Measurements from ENCODE around the gene DCAF15. TPM values are rescaled to one million over a fixed set of nuclear protein-coding genes. Genes with fewer than 3 reads are reported as not detected.

The DCAF15 gene
- total RNA-seq, 1 donor from 2014 or later, result 23.7 TPM

- no peak overlapping the region for H3K4me3 ChIP-seq (ENCODE audit: low read depth, low read length)
- TF ChIP-seq CTCF (IDR thresholded peaks at IDR 0.05; ENCODE audit: insufficient read depth, low read length, poor library complexity, severe bottlenecking), result no peak
- no peaks in the 10 kb centered on the region for H3K36me3 ChIP-seq (ENCODE audit: control insufficient read depth, insufficient read depth, low read length)
- no peaks in the 10 kb centered on the region for H3K27me3 ChIP-seq (ENCODE audit: control insufficient read depth, insufficient read depth, low read length)
- no peak for DNase-seq (ENCODE audit: low read depth)
Observed at GRCh38 chr19:13980340-13980739, 28.0 kb downstream of the DCAF15 start.

- no peak for TF ChIP-seq CTCF (IDR thresholded peaks at IDR 0.05; ENCODE audit: insufficient read depth, low read length, poor library complexity, severe bottlenecking)
Observed at GRCh38 chr19:13981021-13981420, 28.7 kb downstream of the DCAF15 start.

GRCh38 chr19:13981467-13981866 is 29.2 kb downstream of the DCAF15 start:
- H3K36me3 ChIP-seq (ENCODE audit: control insufficient read depth, insufficient read depth, low read length), result no peaks in the 10 kb centered on the region
- no peak for TF ChIP-seq CTCF (IDR thresholded peaks at IDR 0.05; ENCODE audit: insufficient read depth, low read length, poor library complexity, severe bottlenecking)

More at GRCh38 chr19:13981021-13981420, 28.7 kb downstream of the DCAF15 start:
- no peak for DNase-seq (ENCODE audit: low read depth)
- Histone ChIP-seq H3K36me3 (ENCODE audit: control insufficient read depth, insufficient read depth, low read length) (no peaks in the 10 kb centered on the region), H3K27me3 (ENCODE audit: control insufficient read depth, insufficient read depth, low read length) (no peaks in the 10 kb centered on the region), H3K4me3 (ENCODE audit: low read depth, low read length) (no peak overlapping the region)

GRCh38 chr19:13981988-13982501 is 29.7 kb downstream of the DCAF15 start:
- no peak for TF ChIP-seq CTCF (IDR thresholded peaks at IDR 0.05; ENCODE audit: insufficient read depth, low read length, poor library complexity, severe bottlenecking)
- DNase-seq (ENCODE audit: low read depth), result no peak
- Histone ChIP-seq H3K27me3 (ENCODE audit: control insufficient read depth, insufficient read depth, low read length) (no peaks in the 10 kb centered on the region), H3K4me3 (ENCODE audit: low read depth, low read length) (no peak overlapping the region), H3K36me3 (ENCODE audit: control insufficient read depth, insufficient read depth, low read length) (no peaks in the 10 kb centered on the region)

More at GRCh38 chr19:13981467-13981866, 29.2 kb downstream of the DCAF15 start:
- Histone ChIP-seq H3K4me3 (ENCODE audit: low read depth, low read length) (no peak overlapping the region), H3K27me3 (ENCODE audit: control insufficient read depth, insufficient read depth, low read length) (no peaks in the 10 kb centered on the region)
- no peak for DNase-seq (ENCODE audit: low read depth)

GRCh38 chr19:13982773-13983172 is 30.5 kb downstream of the DCAF15 start:
- Histone ChIP-seq H3K27me3 (ENCODE audit: control insufficient read depth, insufficient read depth, low read length) (no peaks in the 10 kb centered on the region), H3K4me3 (ENCODE audit: low read depth, low read length) (no peak overlapping the region), H3K36me3 (ENCODE audit: control insufficient read depth, insufficient read depth, low read length) (peaks cover 1% of the 10 kb centered on the region)
- DNase-seq (ENCODE audit: low read depth), result no peak
- TF ChIP-seq CTCF (IDR thresholded peaks at IDR 0.05; ENCODE audit: insufficient read depth, low read length, poor library complexity, severe bottlenecking), result no peak

- Histone ChIP-seq H3K36me3 (ENCODE audit: control insufficient read depth, insufficient read depth, low read length) (peaks cover 1% of the 10 kb centered on the region), H3K27me3 (ENCODE audit: control insufficient read depth, insufficient read depth, low read length) (no peaks in the 10 kb centered on the region), H3K4me3 (ENCODE audit: low read depth, low read length) (no peak overlapping the region)
- TF ChIP-seq CTCF (IDR thresholded peaks at IDR 0.05; ENCODE audit: insufficient read depth, low read length, poor library complexity, severe bottlenecking), result no peak
- DNase-seq (ENCODE audit: low read depth), result no peak
Observed at GRCh38 chr19:13983213-13983889, 31.0 kb downstream of the DCAF15 start.
